Mesothelial cell of epicardium (in vitro differentiated cells): ENCODE data around the gene POLA2. TPM values are rescaled to one million over a fixed set of nuclear protein-coding genes. Genes with fewer than 3 reads are reported as not detected.
A peak's percentile ranks its signal among the peaks of the same experiment; 100 is the strongest.

Experiments used
- DNase-seq, 2 experiments: peaks; one replicate each; pipeline ENCODE4 v3.0.0; 2021; ENCODE audit warnings: low spot score in 2 of 2; ENCODE audit not compliant: unreplicated experiment in 2 of 2
- H3K27ac Mint-ChIP-seq: 2 replicates; pipeline ENCODE4 v1.8.0; 2021; ENCODE audit warnings: mixed read lengths
- H3K27me3 Mint-ChIP-seq: 2 replicates; pipeline ENCODE4 v1.8.0; 2021; ENCODE audit warnings: low read depth, mixed read lengths
- H3K36me3 Mint-ChIP-seq: 2 replicates; pipeline ENCODE4 v1.8.0; 2021; ENCODE audit warnings: mixed read lengths
- H3K4me1 Mint-ChIP-seq: 2 replicates; pipeline ENCODE4 v1.8.0; 2021; ENCODE audit warnings: mixed read lengths
- H3K4me3 Mint-ChIP-seq: 2 replicates; pipeline ENCODE4 v1.8.0; 2021; ENCODE audit warnings: mild to moderate bottlenecking, moderate library complexity, mixed read lengths
- H3K9me3 Mint-ChIP-seq: 2 replicates; pipeline ENCODE4 v1.8.0; 2021; ENCODE audit warnings: mixed read lengths
- total RNA-seq: library from RNA; stranded (reverse); gene quantifications from 3 replicates; pipeline ENCODE4 v1.2.1, GENCODE V29; 2021
- TF ChIP-seq, protein P1 (sequence below): fragments of 200-600 bp; sonication (generic); IDR thresholded peaks from one replicate; pipeline ENCODE4 v1.5.0; 2021; ENCODE audit warnings: antibody characterized with exemption; ENCODE audit not compliant: unreplicated experiment

Gene POLA2
- total RNA-seq, 1 donor from 2014 or later, result 16.1 TPM

DNA sequence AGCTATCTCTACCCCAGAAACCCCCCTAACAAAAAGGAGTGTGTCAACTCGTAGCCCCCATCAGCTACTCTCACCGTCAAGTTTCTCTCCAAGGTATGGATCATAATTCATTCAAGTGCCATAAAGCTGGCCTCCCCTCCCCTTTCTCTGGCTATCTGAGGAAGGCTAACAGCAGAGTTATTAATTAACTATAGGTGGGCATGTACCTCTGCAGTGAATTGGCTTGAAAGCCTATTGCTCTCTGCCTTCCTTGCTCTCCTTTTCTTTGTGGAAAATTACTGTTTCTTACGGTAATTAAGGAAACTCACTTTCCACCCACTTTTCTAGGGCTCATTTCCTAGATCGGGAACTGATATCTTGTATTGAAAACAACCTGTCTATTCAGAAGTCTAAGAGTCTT, 14.1 kb downstream of the POLA2 start:
- no peaks in the 10 kb centered on the region for H3K9me3 Mint-ChIP-seq
- peak overlapping the region; percentile 62 for H3K27ac Mint-ChIP-seq
- H3K36me3 Mint-ChIP-seq, result peaks cover 5% of the 10 kb centered on the region
- no peaks in the 10 kb centered on the region for H3K27me3 Mint-ChIP-seq
- TF ChIP-seq, protein P1, sequence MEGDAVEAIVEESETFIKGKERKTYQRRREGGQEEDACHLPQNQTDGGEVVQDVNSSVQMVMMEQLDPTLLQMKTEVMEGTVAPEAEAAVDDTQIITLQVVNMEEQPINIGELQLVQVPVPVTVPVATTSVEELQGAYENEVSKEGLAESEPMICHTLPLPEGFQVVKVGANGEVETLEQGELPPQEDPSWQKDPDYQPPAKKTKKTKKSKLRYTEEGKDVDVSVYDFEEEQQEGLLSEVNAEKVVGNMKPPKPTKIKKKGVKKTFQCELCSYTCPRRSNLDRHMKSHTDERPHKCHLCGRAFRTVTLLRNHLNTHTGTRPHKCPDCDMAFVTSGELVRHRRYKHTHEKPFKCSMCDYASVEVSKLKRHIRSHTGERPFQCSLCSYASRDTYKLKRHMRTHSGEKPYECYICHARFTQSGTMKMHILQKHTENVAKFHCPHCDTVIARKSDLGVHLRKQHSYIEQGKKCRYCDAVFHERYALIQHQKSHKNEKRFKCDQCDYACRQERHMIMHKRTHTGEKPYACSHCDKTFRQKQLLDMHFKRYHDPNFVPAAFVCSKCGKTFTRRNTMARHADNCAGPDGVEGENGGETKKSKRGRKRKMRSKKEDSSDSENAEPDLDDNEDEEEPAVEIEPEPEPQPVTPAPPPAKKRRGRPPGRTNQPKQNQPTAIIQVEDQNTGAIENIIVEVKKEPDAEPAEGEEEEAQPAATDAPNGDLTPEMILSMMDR, result no peak
- no peak overlapping the region for H3K4me3 Mint-ChIP-seq
- DNase-seq, result no peak
- peaks cover 35% of the 10 kb centered on the region for H3K4me1 Mint-ChIP-seq

DNA sequence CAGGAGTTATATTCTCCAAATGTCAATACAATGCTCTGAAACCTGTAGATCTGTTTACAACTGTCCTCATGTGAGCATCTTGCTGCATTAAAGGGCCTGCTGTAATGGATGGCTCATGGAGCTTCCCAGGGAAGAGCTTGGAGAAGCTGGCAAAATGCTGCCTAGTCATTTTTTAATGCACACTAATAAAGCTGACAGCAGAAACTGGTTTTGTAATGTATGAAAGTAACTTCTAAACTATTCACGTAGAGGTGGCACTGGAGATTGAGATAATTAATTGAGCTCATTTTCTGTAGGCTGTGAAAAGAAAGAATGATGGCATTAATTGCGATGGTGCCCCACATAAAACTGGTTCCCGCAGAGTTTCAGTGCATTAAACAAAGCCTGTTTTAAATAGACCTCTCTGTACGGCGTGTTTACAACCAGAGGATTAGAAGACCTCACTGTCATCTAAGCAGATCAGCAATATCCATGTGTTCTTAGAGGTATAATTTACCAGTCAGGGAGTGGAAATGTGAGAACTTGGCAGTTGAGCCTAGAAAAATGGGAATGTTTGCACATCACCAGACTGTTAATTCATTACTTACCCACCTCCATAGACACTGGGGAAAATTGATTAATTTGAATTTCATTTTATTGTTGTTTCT, 16.0 kb downstream of the POLA2 start:
- H3K27me3 Mint-ChIP-seq, result no peaks in the 10 kb centered on the region
- no peak for DNase-seq
- TF ChIP-seq, protein P1, result no peak
- H3K9me3 Mint-ChIP-seq, result no peaks in the 10 kb centered on the region
- H3K4me1 Mint-ChIP-seq, result peaks cover 35% of the 10 kb centered on the region
- peaks cover 11% of the 10 kb centered on the region for H3K36me3 Mint-ChIP-seq
- H3K27ac Mint-ChIP-seq, result peak overlapping the region; percentile 79
- H3K4me3 Mint-ChIP-seq, result no peak overlapping the region

DNA sequence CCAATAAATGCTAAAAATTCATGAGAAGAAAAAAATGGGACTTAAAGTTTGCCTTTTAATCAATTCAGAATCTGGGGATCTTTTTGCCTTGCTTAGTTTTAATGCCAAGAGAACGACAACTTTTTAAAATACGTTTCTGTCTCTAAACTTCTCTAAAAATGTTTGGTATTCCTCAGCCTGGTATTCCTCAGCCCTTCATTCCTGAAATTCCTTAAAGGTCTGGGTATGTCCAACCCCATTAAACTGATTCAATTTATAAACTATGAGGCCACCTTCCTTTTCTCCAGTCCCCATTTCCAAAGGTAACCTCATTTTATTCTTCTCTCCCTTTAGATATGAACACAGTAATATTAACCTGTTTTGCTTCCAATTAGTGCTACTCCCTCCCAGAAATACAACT, 16.6 kb downstream of the POLA2 start:
- no peak for DNase-seq
- H3K4me3 Mint-ChIP-seq, result no peak overlapping the region
- TF ChIP-seq, protein P1, result no peak
- H3K27ac Mint-ChIP-seq, result peak overlapping the region; percentile 79
- H3K9me3 Mint-ChIP-seq, result no peaks in the 10 kb centered on the region
- H3K36me3 Mint-ChIP-seq, result peaks cover 11% of the 10 kb centered on the region
- H3K4me1 Mint-ChIP-seq, result peaks cover 35% of the 10 kb centered on the region
- no peaks in the 10 kb centered on the region for H3K27me3 Mint-ChIP-seq

- no peak overlapping the region for H3K4me3 Mint-ChIP-seq
Observed at GRCh38 chr11:65279279-65279678, 17.5 kb downstream of the POLA2 start.

GRCh38 chr11:65279741-65280440, 18.1 kb downstream of the POLA2 start:
- H3K27me3 Mint-ChIP-seq, result no peaks in the 10 kb centered on the region
- peak overlapping the region; percentile 84 for H3K27ac Mint-ChIP-seq

More at GRCh38 chr11:65279279-65279678, 17.5 kb downstream of the POLA2 start:
- H3K27ac Mint-ChIP-seq, result peak overlapping the region; percentile 84
- H3K27me3 Mint-ChIP-seq, result no peaks in the 10 kb centered on the region
- no peaks in the 10 kb centered on the region for H3K9me3 Mint-ChIP-seq
- peaks cover 11% of the 10 kb centered on the region for H3K36me3 Mint-ChIP-seq
- H3K4me1 Mint-ChIP-seq, result peaks cover 35% of the 10 kb centered on the region
- TF ChIP-seq, protein P1, result no peak
- no peak for DNase-seq

More at GRCh38 chr11:65279741-65280440, 18.1 kb downstream of the POLA2 start:
- TF ChIP-seq, protein P1, result no peak
- Mint-ChIP-seq H3K9me3 (no peaks in the 10 kb centered on the region), H3K36me3 (peaks cover 11% of the 10 kb centered on the region), H3K4me1 (peaks cover 35% of the 10 kb centered on the region), H3K4me3 (no peak overlapping the region)
- no peak for DNase-seq
